SU-DHL-6 (cell line): ENCODE measurements around the gene ALDH3A1.

Experiments used
- EZH2phosphoT487 ChIP-seq: fragments of 200-600 bp; sonication (generic), shearing (Covaris generic); conservative IDR thresholded peaks from 2 replicates; pipeline ENCODE4 v1.6.1; 2018; ENCODE audit warnings: mild to moderate bottlenecking, antibody characterized with exemption, low read length, moderate library complexity, mixed read lengths
- TF ChIP-seq, protein P1 (sequence below): fragments of 200-600 bp; sonication (generic); IDR thresholded peaks from one replicate; pipeline ENCODE4 v1.5.1; 2017; ENCODE audit warnings: antibody characterized with exemption, mild to moderate bottlenecking, low read length, moderate library complexity; ENCODE audit not compliant: insufficient read depth, poor library complexity, severe bottlenecking

DNA sequence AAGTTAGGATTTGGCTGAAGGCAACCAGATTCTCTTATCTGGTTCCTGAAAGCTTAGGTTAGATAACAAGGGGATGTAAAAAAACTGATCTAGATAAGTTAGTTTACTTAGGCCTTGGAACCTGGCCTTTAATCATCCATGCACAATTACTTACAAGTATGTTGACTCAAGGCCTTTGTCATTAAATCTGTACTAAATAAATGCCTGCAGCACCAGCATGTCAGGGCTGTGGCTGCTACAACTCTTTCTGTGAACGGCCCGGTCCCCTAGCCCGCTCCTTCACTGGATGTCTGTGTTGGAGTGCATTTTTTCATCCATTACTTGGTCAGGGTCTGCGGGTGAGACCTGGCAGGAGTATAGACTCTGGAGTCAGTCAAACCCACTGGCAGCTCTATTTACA is 48.4 kb upstream of the ALDH3A1 start:
- TF ChIP-seq, protein P1, sequence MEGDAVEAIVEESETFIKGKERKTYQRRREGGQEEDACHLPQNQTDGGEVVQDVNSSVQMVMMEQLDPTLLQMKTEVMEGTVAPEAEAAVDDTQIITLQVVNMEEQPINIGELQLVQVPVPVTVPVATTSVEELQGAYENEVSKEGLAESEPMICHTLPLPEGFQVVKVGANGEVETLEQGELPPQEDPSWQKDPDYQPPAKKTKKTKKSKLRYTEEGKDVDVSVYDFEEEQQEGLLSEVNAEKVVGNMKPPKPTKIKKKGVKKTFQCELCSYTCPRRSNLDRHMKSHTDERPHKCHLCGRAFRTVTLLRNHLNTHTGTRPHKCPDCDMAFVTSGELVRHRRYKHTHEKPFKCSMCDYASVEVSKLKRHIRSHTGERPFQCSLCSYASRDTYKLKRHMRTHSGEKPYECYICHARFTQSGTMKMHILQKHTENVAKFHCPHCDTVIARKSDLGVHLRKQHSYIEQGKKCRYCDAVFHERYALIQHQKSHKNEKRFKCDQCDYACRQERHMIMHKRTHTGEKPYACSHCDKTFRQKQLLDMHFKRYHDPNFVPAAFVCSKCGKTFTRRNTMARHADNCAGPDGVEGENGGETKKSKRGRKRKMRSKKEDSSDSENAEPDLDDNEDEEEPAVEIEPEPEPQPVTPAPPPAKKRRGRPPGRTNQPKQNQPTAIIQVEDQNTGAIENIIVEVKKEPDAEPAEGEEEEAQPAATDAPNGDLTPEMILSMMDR = no peak
- no peak for TF ChIP-seq EZH2phosphoT487
